A204.1 (cell line): ENCODE results near the gene GLG1.
"Not testable (repeated sequence)": the region's sequence is repeated elsewhere in the genome, so short reads cannot be mapped to it uniquely, and the experiment has no call there.

Experiments used
- FAIRE-seq: peaks from 2 replicates; lab custom pipeline; 2012; peaks lifted over from hg19 to GRCh38; lab: Jason Lieb, UNC

Gene GLG1

GRCh38 chr16:74574146-74574545, 32.8 kb downstream of the GLG1 start:
- FAIRE-seq, result no peak

DNA sequence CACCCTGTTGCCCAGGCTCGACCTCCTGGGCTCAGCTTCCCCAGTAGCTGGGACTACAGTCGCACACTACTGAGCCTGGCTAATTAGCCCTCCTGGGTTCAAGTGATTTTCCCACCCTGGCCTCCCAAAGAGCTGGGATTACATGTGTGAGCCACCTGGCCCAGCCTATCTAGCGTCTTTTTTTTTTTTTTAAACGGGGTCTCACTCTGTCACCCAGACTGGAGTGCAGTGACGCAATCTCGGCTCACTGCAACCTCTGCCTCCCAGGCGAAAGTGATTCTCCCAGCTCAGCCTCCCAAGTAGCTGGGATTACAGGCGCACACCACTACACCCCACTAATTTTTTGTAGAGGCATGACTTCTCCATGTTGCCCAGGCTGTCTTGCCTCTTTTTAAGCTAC, 33.3 kb downstream of the GLG1 start:
- FAIRE-seq, result no peak

DNA sequence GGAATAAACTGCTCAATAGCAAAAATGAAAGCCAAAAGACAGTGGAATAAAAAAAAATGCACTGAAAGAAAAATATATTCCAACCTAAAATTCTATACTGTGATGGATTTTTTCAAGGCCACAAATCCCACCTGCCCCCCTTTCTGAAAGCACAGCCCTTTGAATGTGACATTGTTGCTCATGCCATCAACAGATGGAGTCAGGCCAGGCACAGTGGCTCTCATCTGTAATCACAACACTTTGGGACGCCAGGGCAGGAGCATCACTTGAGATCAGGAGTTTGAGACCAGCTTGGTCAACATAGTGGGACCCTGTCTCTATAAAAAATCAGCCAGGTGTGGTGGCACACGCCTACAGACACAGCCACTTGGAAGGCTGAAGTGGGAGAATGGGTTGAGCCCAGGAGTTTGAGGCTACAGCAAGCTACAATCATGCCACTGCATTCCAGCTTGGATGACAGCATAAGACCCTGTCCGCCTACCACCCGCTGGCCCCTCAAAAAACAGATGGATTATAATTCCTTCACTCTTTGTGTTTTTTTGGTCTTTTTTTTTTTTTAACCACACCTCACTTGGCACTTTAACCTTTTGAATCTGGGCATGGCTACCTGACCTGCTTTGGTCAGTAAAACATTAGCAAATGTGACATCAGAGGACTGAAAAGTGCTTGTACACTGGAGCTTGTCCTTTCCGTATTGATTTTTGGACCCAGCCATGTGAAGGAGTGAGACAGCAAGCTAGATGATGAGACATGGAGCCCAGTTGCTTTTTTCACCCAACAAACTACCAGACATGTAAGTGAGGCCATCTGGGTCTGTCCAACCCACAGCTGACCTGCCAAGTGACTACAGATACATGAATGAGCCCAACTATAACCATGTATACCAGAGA, 36.3 kb downstream of the GLG1 start:
- no peak for FAIRE-seq

DNA sequence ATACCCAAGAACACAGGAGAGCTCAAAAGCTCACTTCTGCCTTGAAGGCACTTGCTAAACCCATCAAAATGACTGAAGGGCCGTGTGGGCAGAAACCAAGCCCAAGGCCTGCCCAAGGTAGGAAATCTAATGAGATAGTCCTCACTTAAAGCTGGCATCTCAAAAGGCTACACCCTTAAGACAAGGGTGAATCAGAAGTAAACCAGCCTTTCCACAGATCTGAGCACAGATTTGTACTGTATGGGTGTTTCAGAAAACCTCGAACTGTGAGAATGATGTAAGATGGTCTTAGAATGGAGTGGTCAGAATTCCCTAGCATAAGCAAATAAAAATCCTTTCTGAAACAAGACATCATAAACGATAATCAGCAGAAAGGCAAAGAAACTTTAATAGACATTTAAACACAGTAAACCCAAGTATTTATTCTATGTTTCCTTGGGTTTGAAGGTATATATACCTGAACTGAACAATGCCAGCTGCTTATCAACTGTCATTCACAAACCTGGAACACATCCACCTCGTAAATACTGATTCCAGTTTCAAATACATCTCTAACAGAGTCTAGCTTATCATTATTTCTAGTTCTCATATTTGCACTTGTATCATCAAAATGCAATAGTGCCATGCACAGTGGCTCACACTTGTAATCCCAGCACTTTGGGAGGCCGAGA, 37.8 kb downstream of the GLG1 start:
- no peak for FAIRE-seq

DNA sequence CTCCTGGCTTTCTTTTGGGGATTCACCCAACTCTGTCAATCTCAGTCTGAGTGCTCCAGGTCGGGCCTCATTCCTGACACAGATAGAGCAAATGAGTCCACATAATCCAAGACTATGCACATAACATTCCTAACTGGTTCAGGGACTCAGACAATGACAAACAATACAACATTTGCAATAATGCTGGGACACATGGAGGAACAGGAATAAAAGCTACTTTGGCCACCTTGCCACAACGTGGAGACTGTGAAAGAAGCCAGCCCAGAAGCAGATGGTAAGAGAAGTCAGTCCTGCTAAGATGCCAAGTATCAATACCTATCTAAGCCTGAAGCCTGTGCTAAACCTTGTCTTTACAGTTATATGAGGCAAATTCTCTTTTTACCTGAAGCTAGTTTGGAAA, 39.0 kb downstream of the GLG1 start:
- no peak for FAIRE-seq

DNA sequence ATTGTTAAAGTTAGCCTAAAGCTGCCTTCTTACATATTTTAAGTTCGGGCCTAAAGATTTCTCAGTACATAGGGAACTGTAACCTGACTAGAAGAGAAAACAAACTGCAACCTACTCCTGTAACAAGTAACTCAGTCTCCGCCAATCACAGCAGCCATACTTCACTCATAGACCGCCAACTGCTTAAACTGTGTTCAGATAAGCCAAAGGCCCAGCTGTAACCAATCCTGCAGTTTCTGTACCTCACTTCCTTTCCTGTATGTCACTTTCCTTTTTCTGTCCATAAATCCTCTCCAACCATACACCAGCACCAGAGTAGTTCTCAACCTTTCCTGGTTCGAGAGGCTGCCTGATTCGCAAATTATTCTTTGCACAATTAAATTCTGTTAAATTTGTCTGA, 41.5 kb downstream of the GLG1 start:
- no peak for FAIRE-seq

DNA sequence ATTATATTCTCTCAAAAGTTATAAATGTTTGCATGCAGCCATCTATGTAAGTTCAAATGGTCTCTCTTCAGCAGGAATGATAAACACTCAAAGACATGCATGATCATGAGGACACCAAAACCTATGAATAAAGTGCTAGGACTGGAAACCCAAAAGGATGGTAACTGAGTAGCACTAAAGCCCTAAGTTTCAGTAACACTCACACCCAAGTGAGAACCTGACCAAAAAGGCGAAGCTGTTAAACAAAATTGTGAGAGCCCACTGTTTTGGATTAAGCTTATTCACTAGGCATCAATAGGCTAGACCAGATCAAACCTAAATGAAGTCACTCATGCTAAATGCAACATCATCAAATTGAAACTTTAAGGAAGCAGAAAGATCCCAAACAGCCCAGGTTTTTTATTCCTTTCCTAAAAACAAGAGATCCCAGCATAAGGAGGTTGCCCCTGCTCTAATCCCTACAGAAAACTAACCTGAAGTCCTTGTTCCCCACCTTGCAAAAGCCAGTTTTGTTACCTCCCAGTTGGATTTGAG, 42.4 kb downstream of the GLG1 start:
- FAIRE-seq, result no peak

GRCh38 chr16:74563828-74564263, 43.1 kb downstream of the GLG1 start:
- FAIRE-seq, result no peak

DNA sequence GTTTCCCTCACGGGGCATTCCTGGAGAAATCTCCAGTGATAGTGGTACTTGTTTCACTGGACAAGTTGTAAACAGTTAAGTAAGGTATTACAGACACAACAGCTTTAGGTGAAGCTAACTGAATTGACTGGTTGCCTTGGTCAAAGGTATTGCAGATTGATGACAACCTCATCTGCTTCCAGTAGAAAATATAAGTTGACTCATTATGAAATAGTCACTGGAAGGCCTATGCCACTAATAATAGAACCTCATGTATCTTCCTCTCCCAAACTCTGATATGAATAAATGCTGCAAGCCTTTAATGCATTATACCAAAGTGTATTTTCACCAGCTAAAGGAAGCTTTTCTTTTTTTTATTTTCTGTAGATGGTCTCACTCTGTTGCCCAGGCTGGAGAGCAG, 44.8 kb downstream of the GLG1 start:
- no peak for FAIRE-seq

DNA sequence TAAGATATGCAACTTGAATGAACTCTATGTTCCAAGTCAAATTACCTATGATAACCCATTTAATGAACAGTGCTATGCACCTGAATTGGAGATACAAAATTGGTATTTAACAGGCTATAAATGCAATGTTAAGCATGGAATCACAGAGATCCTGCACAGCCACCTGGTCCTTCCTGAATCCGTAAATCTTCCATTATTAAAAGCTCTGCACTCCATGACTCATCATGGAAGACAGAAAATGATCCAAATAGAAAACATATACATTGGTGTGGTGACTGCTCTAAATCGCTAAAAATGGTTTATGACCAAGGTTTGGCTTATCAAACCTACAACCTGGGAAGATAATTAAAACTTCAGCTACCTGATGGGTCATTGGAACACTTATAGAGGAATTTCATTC, 45.3 kb downstream of the GLG1 start:
- no peak for FAIRE-seq

GRCh38 chr16:74560912-74561311, 46.0 kb downstream of the GLG1 start:
- no peak for FAIRE-seq

GRCh38 chr16:74558873-74559272, 48.0 kb downstream of the GLG1 start:
- no peak for FAIRE-seq

DNA sequence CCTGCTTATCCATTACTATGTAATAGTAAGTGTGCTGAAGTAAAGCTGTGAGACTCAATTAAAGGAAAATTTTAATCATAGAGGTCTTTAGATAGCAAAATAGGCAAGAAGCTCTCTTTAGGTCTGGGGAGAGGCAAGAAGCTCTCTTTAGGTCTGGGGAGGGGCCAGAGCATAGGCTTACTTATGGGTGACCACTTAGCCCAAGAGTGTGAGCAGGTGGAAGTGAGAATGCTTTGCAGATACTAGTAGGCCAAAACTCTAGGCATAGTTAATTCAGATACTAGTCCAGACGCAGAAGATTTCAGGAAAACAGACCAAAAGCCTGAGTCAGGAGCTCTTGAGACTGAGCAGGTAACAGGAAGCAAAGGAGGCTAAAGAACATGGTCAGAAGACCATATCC, 49.6 kb downstream of the GLG1 start:
- FAIRE-seq, result no peak

GRCh38 chr16:74556375-74556922, 50.5 kb downstream of the GLG1 start:
- no peak for FAIRE-seq

- FAIRE-seq, result not testable (repeated sequence)
These were observed 54.6 kb downstream of the GLG1 start for GRCh38 chr16:74552357-74552756.

- not testable (repeated sequence) for FAIRE-seq
These were observed 56.5 kb downstream of the GLG1 start for GRCh38 chr16:74550227-74551019.

GRCh38 chr16:74546112-74546511, 60.8 kb downstream of the GLG1 start:
- FAIRE-seq, result not testable (repeated sequence)

DNA sequence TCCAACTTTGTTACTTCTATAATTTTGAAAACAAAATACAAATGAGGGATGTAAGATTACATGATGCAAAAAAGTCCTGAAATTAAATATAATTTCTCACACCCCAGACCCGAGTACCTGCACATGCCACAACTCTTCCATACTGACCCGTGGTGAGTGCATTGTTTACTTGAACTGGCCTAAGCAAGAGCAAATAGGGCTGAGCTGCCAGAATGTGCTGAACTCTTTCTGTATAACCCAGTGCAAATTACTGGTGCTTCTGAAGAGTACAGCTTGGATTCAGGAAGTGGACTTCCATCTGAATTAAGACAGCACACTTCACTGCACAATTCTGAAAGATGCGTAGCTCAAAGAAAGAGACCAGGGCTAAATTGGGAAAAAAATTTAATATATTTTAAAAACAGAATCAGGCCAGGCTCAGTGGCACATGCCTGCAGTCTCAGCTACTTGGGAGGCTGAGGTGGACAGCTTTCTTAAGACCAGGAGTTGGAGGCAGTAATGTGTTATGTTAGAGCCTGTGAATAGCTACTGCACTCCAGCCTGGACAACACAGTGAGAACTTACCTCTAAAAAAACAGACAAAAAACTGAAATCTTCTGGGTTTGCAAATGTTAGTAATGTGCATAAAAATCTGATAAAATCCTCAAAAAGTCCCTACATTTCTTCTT, 63.9 kb downstream of the GLG1 start:
- not testable (repeated sequence) for FAIRE-seq

DNA sequence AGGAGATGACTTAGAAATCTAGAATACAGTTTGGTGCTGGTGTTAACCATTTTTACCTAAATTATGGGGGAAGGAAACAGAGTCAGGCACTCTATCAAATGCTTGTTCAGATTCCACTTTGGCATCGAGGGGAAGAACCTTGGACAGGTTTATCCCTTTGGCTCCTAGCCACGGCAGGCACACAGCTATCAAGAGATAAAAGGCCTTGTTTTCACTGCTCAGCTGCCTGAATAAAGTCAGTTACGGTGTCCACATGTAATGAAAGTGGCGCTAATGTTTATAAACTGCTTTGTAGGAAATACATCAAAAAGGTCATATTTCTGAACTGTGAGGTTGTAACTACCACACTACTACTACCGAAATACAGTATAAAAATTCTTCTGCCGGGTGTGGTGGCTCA, 66.3 kb downstream of the GLG1 start:
- FAIRE-seq, result not testable (repeated sequence)

DNA sequence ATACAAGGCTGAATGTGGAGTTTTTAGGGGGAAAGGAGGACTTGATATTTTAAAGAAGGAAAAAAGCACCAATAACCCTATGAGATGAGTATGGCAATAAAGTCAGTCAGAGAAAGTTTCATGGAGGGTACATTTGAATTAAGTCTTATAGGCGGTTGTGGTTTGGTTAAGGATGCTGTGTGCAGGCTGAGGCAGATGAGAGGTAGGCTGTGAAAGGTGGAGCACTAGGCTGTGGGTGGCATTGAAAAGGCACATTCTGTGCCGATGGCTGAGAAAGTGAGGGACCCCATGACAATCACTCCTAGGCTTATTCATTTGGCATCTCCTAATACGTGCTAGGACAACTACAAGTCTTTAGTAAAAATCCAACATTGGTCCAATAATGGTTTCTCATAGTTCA, 68.1 kb downstream of the GLG1 start:
- not testable (repeated sequence) for FAIRE-seq

GRCh38 chr16:74537746-74538145, 69.2 kb downstream of the GLG1 start:
- not testable (repeated sequence) for FAIRE-seq

DNA sequence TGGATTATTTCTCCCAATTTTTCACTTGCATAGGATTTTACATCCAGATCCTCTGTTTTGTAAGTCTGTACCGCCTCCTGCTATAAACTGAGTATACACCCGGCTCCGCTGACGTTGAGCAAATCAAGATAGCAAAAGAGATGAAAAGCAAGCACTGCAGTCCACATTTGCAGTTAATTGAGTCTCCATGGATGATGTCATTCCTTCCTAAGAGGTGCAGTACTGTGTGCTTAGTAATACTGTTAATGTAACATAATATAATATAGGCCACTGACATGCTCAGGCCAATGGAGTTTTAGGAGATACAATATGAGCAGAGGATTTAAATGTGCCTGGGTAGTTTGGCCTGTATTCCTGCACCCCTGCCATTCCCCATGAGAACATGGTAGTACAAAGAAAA, 72.3 kb downstream of the GLG1 start:
- not testable (repeated sequence) for FAIRE-seq
